ENCODE results near the gene ATP10A. TPM values are rescaled to one million over a fixed set of nuclear protein-coding genes. Genes with fewer than 3 reads are reported as not detected.

The ATP10A gene
- total and polyA plus RNA-seq, 9 donors: 0.28 to 3.2 (median 1.1) TPM

- no peaks in the 10 kb centered on the region for H3K4me1 ChIP-seq (ENCODE audit: insufficient read depth)
- H3K9me3 ChIP-seq: no peaks in the 10 kb centered on the region
- no peaks in the 10 kb centered on the region for H3K27me3 ChIP-seq
- TF ChIP-seq POLR2A (IDR thresholded peaks at IDR 0.05) (no peak), CTCF (IDR thresholded peaks at IDR 0.05) (no peak), EP300 (IDR thresholded peaks at IDR 0.05) (no peak)
- WGBS, 3 donors: 56 to 59% (median 56%) methylated on average over 14 of the region's 14 CpGs
- intact Hi-C loops (cut with DNase I): no loop called here
- no peak for DNase-seq
- H3K4me3 ChIP-seq: no peak overlapping the region
- H3K27ac ChIP-seq: no peak overlapping the region
- H3K36me3 ChIP-seq: no peaks in the 10 kb centered on the region
Measured at GRCh38 chr15:25717457-25718168, 145.5 kb downstream of the ATP10A start.

GRCh38 chr15:25717127-25717456 lies 146.0 kb downstream of the ATP10A start:
- H3K36me3 ChIP-seq: no peaks in the 10 kb centered on the region
- TF ChIP-seq CTCF (IDR thresholded peaks at IDR 0.05) (no peak), POLR2A (IDR thresholded peaks at IDR 0.05) (no peak), EP300 (IDR thresholded peaks at IDR 0.05) (no peak)

GRCh38 chr15:25716414-25717126 lies 146.6 kb downstream of the ATP10A start:
- Histone ChIP-seq H3K4me1 (ENCODE audit: insufficient read depth) (no peaks in the 10 kb centered on the region), H3K9me3 (no peaks in the 10 kb centered on the region), H3K4me3 (no peak overlapping the region), H3K27ac (no peak overlapping the region), H3K36me3 (no peaks in the 10 kb centered on the region), H3K27me3 (no peaks in the 10 kb centered on the region)
- DNase-seq: no peak
- 89 to 94% (median 94%) methylated on average over 21 of the region's 21 CpGs for WGBS, 3 donors
- TF ChIP-seq EP300 (IDR thresholded peaks at IDR 0.05): no peak
- TF ChIP-seq POLR2A (IDR thresholded peaks at IDR 0.05): no peak
- TF ChIP-seq CTCF (IDR thresholded peaks at IDR 0.05): no peak
- intact Hi-C loops (cut with DNase I): no loop called here

More at GRCh38 chr15:25717127-25717456, 146.0 kb downstream of the ATP10A start:
- Histone ChIP-seq H3K27ac (no peak overlapping the region), H3K4me3 (no peak overlapping the region), H3K27me3 (no peaks in the 10 kb centered on the region), H3K4me1 (ENCODE audit: insufficient read depth) (no peaks in the 10 kb centered on the region), H3K9me3 (no peaks in the 10 kb centered on the region)
- intact Hi-C loops (cut with DNase I): no loop called here
- 54 to 69% (median 58%) methylated on average over 3 of the region's 3 CpGs for WGBS, 3 donors
- DNase-seq: no peak

- Histone ChIP-seq H3K4me3 (no peak overlapping the region), H3K4me1 (ENCODE audit: insufficient read depth) (no peaks in the 10 kb centered on the region), H3K27ac (no peak overlapping the region), H3K9me3 (no peaks in the 10 kb centered on the region), H3K36me3 (no peaks in the 10 kb centered on the region), H3K27me3 (no peaks in the 10 kb centered on the region)
- WGBS, 3 donors: 90 to 93% (median 92%) methylated on average over 18 of the region's 18 CpGs
- no peak for TF ChIP-seq POLR2A (IDR thresholded peaks at IDR 0.05)
- TF ChIP-seq CTCF (IDR thresholded peaks at IDR 0.05): no peak
- TF ChIP-seq EP300 (IDR thresholded peaks at IDR 0.05): no peak
- intact Hi-C loops (cut with DNase I): no loop called here
- DNase-seq: no peak
Measured at GRCh38 chr15:25715536-25716413, 147.4 kb downstream of the ATP10A start.

Measured in ovary (tissue), 9 donors.